Cortex of kidney (tissue), 1 donor: ENCODE results near the gene NPAS3.

Source experiments
- DNase-seq: peaks from one replicate; lab custom pipeline; 2025; lab: John Stamatoyannopoulos, UW

The NPAS3 gene

DNA sequence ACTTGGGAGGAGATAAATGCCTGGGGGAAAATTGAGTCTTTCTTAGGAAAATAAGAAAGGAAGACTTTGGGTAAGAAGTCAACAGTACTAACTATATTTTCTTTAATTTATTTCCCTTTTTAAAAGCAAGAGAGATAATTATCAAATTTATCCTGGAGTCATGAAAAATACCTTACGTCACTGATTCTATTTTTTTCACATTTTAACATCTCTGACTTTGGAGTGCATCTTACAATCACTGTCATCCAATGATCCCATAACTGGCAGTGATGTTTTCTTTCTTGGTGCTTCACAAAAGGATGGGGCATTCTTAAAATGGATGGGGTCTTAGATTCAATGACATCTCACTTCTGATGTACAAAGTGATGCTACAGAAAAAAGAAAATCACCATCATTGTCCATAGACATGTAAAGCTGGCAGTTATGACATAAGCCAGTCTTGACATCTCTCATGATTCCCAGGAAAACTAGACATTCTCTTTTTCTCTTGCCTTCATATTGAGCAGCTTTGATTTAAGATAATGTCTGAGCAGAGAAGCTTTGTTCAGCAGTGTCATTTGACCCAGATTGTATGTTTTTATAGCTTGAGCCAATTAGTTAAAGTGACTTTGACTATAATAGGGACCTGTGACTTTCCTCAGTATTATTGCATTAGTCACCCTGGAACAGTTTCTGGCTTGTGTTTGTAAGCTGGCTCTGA lies 776.0 kb downstream of the NPAS3 start:
- DNase-seq = no peak

DNA sequence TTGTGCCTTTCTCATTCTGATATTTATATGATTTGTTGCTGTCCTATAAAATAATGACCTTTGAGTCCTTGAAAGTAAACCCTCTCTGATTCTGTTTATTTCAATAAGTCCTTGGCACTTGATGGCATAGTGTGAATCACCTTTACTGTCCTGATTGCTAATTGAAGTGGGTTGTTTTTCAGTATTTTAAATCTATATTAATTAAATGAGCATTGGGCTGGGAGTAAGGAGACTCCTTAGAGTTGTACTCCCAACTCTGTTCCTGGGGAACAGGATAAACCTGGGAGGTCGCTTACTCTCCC lies 776.5 kb downstream of the NPAS3 start:
- DNase-seq = no peak

DNA sequence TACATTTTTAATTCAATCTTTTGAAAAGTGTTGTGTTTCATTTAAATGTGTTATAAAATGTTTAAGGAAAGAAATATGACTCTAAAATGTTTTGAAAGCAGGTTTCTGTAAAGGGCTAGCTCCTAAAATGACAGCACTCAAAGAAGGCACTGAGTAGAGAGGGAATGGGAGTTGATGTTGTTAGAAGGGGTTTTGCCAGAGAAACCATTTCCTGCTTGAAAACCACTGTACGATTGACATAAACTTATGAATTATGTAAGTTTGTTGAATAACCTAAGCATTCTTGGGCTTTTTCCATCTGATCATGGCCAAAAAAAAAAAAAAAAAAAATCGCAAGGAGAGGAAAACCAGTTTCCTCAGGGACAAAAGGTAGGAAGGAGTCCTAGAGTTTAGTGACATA lies 778.2 kb downstream of the NPAS3 start:
- DNase-seq = no peak

DNA sequence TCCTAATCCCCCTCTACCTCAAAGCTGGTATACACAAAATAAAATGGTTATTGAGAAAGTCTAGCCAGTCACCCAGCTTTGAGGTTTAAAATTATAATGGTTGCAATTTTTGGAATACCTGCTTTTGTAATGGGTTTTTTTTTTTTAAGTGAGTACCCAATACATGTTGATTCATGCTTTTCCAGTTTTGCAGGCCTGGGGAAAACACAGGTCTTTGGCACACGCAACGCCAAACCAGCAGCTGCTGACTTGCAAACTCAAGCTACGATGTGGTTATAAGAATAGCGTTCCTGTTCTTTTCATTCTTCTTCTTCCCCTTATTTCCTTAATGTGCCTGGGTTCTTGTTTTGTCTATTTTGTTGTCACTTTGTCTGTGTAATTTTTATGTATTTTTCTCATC lies 779.2 kb downstream of the NPAS3 start:
- no peak for DNase-seq

DNA sequence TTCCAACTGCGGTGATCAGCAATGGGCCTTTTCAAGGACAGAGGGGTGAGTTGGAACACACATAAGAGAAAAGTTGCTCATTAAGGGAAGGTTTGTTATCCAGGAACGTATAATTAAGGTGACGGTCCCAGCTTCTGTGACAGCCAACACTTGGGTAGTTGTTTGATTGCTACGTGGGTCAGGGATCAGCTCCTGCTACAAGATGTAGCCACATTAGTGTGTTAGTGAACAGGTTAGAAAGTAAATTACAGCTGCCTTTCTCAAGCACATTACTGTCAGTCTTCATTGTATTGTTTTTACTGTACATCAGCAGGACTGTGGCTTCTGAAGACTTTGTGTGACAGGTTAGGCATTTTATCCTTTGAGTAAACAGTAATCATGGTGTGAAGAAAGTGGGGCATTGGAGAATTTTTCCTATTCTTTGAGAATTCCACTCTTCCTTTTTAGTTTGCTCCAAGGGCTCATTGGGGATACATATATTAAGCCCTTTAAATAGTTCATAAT lies 781.7 kb downstream of the NPAS3 start:
- no peak for DNase-seq

DNA sequence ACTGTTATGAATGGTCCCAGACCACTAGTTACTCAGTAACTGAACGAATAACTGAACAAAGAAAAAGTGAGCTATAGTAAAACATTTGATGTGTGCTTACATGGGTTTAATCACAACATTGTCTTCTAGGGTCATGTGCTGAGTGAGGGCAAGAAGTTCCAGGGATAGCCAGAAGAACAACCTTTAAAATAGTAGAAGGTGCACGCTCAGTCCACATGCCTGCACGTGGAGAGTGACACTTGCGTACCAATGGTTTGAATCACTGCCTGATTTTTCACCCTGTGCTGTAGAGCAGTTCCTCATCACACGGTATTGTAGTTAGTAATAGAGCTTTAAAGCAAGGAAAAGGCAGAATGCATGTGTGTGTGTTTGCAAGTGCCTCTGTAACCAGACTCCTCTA lies 788.0 kb downstream of the NPAS3 start:
- DNase-seq = no peak

DNA sequence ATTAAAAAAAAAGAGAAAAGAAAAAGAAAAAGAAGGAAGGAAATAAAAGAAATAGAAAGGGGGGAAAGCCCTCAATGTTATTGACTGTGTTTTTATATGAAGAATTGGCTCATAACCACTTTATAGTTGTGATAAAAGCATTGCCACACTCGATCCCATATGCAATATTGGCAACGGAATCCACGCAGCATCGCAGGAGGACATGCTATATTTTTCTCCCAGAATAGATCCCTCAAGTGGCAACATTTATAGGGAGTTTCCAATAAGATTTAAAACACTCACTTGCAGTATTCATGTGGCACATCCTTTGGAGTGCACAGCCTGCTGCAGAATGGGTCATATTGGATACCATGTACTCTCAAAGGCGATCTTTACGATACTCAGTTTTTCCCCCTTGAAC lies 788.9 kb downstream of the NPAS3 start:
- no peak for DNase-seq

DNA sequence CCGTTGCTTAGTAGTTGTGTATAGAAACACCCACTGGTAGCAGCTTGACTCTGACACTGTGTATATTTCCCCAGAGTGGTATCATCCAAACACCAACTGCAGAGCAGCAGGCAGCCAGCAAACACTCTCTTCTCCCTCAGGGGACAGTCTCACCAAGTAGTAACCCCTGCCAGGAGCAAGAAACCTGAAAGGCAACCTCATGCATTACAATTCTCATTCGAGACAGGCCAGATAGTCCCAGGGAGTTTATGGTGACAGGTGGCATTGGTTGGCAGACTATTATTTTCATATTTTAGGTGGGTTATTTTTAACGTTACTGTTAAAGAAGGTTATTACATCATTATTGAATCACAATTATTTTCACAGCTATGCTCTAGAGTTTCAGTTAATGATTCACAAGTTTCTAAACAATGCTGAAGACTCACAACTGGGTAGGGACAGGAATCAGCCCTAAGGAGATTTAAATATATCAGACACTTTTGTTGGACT lies 789.4 kb downstream of the NPAS3 start:
- DNase-seq = no peak

DNA sequence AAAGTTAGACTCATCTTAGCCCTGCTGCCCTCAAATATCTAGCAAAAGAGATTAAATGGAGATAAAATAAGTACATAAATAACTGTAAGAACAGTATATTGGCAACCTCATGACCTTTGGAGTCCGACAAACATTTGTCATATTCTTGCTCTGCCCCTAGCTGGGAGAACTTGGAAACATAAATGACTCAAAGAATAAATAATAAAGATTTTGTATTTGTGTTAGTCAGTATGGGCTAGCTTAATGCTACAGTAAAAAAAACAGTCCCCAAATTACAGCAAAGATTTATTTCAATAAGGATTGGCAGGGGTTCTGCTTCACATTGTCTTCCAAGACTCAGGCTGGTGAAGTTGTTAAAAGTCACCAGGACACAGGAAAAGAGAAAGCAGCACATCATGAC lies 791.5 kb downstream of the NPAS3 start:
- no peak for DNase-seq

DNA sequence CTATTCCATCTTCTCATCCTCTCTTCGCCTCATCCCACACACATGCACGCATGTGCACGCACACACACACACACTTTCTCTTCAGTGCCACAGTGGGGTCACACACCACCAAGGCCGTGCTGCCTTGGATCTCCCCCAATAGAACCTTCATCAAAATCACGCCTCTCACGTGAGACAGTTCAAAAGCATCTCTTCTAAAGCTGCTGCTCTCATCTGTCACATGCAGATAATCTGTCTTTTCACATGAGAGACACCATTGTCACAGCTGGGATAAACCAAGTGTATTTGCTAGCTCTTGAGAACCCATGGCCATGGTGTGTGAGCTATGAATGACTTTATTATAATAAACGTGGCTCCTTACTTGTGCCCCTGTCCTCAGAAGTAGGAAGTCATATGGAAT lies 793.5 kb downstream of the NPAS3 start:
- DNase-seq = no peak

DNA sequence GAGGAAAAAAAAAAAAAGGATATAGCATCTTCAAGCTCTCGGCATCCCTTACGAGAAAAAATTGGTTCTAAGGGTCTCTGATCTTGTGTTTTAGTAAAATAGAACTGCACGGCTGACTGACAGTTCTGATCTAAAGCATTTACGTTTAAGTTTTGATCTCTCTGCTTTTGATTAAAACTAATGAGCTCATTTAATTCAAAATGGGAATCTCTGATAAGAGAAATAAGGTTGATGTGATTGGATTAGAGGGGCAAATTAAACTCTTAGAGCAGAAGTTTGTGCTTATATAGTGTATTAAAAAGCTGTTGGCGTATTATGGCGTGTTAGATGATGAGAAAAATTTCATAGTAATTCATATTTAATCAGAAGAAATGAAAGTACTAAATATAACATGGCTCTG lies 794.6 kb downstream of the NPAS3 start:
- no peak for DNase-seq

DNA sequence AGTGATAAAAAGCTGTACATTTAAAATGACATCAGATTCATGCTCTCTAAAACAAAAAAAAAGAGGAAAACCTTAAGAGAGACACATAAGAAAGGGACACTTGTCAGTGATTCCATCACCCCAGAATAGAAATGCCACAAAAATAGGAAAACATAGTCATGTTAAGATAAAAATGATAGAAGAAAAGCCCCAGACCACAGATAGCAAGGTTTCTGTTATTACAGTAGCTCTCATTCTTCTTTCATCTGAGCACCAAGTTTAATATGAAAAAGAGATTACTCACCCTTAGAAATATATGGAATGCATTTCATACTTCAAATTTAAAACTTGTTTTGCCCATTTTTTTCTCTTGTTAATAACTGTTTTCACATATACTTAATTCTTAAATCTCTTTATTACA lies 795.0 kb downstream of the NPAS3 start:
- DNase-seq = no peak

DNA sequence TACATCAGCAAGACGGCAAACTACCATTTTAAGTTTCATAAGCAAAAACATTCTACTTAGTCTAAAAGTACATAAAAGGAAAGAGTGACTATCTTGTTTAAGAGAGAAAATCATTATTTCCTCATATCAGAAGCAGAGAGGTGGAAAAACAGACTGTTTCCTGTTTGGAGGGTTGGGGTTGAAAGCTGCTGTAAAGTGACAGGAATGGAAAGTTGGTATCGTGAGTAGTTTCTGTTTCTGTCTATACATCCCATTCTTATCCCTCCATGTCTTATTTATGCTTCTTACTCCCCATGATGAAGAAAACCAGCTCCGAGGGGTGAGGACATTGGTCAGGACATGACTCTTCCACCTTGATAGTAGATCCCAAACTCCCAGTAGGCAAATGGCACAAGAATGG lies 795.7 kb downstream of the NPAS3 start:
- DNase-seq = no peak

DNA sequence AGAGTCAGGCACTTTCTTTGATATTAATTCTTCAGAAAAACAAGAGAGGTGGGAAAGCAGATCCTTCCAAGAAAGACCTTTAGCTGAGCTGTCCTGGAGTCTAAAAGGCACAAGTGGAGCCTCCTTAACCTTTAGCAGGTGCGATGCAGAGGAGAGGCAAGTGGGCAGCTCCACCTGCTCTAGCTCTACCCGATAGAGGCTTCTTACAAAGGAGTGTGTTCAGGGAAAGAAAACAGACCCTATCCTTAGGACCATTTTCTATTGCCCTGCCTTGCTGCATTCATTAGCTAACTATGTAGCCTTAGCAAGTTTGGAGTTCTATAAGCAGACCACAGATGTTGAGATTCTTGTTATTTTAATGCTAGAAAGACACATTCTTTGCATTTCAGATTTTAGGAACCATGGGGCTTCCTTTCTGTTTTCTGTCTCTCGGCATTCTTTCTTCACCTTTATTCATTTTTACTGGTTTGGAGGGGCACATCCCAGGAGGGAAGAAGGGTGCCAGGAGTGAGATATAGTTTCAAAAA lies 797.7 kb downstream of the NPAS3 start:
- no peak for DNase-seq

DNA sequence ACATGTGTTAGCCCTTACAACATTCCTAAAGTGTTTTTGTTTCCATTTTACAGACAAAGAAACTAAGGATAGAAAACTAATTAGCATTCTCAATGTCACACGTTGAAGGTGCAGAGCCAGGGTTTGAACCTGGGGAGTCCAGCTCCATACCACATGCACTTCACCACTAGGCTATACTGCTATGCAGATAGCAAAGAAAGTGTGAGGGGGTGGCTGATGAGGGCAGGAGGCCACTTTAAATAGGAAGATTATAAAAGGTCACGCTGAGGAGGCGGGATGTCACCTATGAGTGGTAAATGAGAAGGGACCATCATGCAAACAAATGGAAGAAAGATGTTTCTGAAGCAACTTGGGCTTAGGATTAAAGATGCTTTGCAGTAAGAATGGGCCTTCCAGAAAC lies 798.3 kb downstream of the NPAS3 start:
- DNase-seq = no peak

DNA sequence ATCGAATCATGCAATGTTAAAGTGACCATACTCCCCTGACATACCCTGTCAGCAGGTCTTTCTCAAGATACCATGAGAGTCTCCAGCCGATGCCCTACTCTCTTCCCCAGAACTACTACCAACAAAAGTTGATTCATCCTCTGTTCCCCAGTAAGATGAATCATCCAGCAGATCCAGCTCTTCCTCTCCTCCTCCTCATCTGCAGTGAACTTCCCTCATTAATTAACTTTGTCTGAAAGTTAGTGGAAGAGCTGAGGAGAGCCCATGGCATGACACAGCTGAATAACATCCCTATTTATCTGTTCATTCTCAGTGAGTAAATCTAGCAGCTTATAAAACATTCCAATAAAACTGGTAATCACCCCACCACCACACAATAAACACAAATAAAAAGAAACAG lies 798.8 kb downstream of the NPAS3 start:
- DNase-seq = no peak

DNA sequence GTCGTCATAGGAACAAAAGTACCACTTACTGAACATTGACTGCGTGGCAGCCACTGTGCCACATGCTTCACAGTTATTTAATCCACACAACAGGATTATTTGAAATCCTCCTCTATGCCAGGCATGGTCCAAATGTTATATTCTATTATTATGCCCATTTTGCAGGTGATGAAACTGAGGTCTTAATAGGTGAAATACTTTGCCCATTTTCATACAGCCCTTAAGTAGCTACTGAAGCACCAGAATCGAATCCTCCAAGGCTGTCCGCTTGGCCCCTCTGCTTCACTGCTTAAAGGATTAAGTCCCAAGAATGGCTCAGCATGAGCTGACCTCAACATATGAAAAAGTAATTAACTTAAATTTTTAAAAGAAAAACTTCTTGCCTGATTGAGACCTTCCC lies 799.4 kb downstream of the NPAS3 start:
- DNase-seq = no peak

DNA sequence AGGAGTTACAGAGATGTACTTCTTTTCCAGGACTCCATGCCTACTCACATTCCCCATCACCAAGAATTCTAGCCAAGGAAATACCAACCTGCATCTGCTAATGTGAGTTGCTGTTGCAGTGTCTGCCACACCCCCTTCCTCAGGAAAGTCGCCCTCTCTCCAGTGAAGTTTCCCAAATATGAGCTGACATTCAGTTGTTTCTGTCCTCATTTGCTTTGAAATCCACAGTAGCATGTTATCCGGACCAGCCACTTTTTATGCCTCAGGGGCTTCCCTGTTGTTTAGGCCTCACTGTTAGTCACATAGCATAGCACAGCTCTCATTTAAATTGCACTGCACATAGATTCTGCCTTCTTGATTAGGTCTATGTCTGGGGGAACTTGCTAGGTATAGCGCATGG lies 799.8 kb downstream of the NPAS3 start:
- no peak for DNase-seq

DNA sequence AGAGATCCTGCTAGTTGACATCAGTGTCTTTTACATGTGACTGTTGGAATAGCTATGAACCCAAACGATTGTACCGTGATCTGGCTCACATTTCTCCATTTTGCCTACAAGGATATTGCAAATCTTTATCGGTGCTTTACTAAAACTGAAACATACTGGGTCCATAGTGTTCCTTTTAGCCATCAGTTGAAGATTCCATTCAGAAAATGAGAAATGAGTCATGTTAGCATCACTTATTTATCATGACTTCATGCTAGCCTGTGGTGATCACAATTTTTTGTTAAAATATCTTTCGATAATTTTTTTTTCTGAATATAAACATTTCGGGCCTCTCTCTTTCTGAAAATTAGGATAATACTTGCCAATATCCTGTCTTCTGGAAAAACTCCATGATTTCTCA lies 801.9 kb downstream of the NPAS3 start:
- no peak for DNase-seq

DNA sequence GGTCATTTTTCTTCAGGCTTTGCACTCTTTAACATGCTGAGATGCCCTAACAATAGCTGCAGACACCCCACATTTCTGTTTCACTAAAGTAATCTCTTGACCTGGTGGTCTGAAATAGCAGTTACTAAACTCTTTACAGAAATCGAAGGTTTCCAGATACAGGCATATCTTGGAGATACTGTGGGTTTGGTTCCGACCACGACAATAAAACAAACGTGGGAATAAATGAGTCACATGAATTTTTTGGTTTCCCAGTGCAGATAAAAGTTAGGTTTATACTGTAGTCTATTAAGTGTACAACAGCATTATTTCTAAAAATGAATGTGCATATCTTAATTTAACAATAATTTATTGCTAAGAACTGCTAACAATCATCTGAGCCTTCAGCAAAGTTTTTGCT lies 803.5 kb downstream of the NPAS3 start:
- no peak for DNase-seq

DNA sequence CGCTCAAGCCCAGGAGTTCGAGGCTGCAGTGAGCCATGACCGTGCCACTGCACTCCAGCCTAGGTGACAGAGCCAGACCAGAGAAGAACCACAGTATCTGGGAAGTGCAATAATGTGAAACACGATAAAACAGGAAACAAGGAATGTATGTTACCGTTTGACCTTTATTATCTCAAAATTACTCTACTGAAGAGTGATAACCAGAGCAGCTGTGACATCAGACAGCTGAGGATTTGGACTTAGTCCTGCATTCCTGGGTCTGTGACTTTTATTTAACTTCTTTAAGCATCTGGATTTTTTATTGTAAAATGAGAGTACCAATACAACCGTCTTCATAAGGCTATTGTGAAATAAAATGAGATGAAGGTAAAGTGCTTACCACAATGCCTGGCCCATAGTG lies 806.5 kb downstream of the NPAS3 start:
- no peak for DNase-seq

DNA sequence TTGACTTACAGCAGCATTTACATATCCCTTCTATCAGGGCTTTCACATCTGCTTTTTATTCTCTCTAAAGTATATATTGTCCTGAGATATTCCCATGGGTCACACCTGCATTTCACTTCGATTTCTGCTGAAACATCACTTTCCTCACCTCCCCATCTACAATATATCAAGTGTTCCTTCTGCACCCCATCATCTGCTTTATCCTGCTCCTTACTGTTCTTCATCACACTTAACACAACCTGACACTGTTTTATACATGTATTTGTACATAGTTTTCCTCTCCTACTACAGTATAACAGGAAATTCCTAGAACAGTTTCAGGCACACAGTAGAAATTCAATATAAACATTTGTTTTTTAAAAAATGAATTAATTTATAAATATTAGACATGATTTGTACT lies 809.1 kb downstream of the NPAS3 start:
- DNase-seq = no peak

DNA sequence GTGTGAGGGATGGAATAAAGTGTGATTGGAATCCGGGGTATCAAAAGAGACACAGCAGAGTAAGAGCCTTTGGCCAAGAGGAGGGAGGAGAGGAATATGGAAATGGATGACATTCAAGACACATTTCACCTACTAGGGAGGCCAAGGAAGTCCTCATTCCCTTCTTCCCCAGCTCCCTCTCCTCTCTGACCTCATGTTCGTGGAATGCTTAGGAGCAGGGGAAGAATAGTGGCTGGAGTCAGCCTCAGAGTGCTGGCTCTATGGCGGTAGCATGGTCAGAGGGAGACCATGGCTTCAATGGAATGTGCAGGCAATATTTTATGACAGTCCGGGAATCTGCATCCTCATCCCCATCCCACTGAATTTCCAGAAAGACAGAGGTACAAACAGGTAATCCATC lies 815.6 kb downstream of the NPAS3 start:
- DNase-seq = no peak

DNA sequence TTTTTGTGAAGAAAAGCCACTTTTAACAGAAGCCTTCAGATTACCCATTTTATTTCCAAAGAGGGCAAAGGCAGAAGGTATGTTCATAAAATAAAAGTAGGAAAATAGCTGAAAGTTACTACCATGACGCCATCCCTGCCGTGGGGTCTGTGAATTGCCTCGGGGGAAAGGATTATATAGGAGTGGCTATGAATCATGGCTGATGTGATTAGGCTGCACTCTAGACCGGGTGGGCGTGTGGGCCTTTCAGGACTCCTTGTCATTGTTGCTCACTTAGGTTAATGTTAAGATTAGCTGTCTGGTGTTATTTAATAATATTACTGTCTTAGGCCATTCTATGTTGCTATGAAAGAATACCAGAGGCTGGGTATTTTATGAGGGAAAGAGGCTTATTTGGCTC lies 816.7 kb downstream of the NPAS3 start:
- DNase-seq = no peak
